ENCODE data around the gene GOSR2.

Gene GOSR2

GRCh38 chr17:46884552-46884951 lies 38.4 kb upstream of the GOSR2 start:
- H3K4me1 Mint-ChIP-seq = no peaks in the 10 kb centered on the region
- no peak overlapping the region for H3K4me3 Mint-ChIP-seq
- peaks cover 40% of the 10 kb centered on the region for H3K27me3 Mint-ChIP-seq
- no peaks in the 10 kb centered on the region for H3K36me3 Mint-ChIP-seq (ENCODE audit: insufficient read depth)
- no peak for DNase-seq (ENCODE audit: low spot score in 2 of 2)
- no peak overlapping the region for H3K27ac Mint-ChIP-seq (ENCODE audit: low read depth)
- no peak for ATAC-seq (replicated peaks; ENCODE audit: extremely low read depth, poor library complexity, severe bottlenecking)
- no peaks in the 10 kb centered on the region for H3K9me3 Mint-ChIP-seq

- no peak overlapping the region for H3K27ac Mint-ChIP-seq (ENCODE audit: low read depth)
- DNase-seq (ENCODE audit: low spot score in 2 of 2) = no peak
- no peaks in the 10 kb centered on the region for H3K9me3 Mint-ChIP-seq
- H3K36me3 Mint-ChIP-seq (ENCODE audit: insufficient read depth) = no peaks in the 10 kb centered on the region
- no peak for ATAC-seq (replicated peaks; ENCODE audit: extremely low read depth, poor library complexity, severe bottlenecking)
- H3K27me3 Mint-ChIP-seq = peaks cover 51% of the 10 kb centered on the region
- no peaks in the 10 kb centered on the region for H3K4me1 Mint-ChIP-seq
- H3K4me3 Mint-ChIP-seq = no peak overlapping the region
Measured at GRCh38 chr17:46885415-46886309, 37.3 kb upstream of the GOSR2 start.

GRCh38 chr17:46886310-46886663 lies 36.7 kb upstream of the GOSR2 start:
- DNase-seq (ENCODE audit: low spot score in 2 of 2) (no peak), ATAC-seq (replicated peaks; ENCODE audit: extremely low read depth, poor library complexity, severe bottlenecking) (no peak)
- Mint-ChIP-seq H3K9me3 (no peaks in the 10 kb centered on the region), H3K4me3 (no peak overlapping the region), H3K27me3 (peaks cover 57% of the 10 kb centered on the region), H3K36me3 (ENCODE audit: insufficient read depth) (peaks cover 1% of the 10 kb centered on the region), H3K4me1 (no peaks in the 10 kb centered on the region), H3K27ac (ENCODE audit: low read depth) (no peak overlapping the region)

GRCh38 chr17:46887717-46888116 lies 35.2 kb upstream of the GOSR2 start:
- Mint-ChIP-seq H3K27ac (ENCODE audit: low read depth) (no peak overlapping the region), H3K4me1 (no peaks in the 10 kb centered on the region), H3K27me3 (peaks cover 66% of the 10 kb centered on the region), H3K9me3 (no peaks in the 10 kb centered on the region), H3K4me3 (no peak overlapping the region), H3K36me3 (ENCODE audit: insufficient read depth) (peaks cover 1% of the 10 kb centered on the region)
- no peak for DNase-seq (ENCODE audit: low spot score in 2 of 2)
- ATAC-seq (replicated peaks; ENCODE audit: extremely low read depth, poor library complexity, severe bottlenecking) = no peak

- H3K27me3 Mint-ChIP-seq = peaks cover 76% of the 10 kb centered on the region
- no peaks in the 10 kb centered on the region for H3K9me3 Mint-ChIP-seq
Measured at GRCh38 chr17:46888727-46889126, 34.2 kb upstream of the GOSR2 start.

GRCh38 chr17:46889519-46889918 lies 33.4 kb upstream of the GOSR2 start:
- DNase-seq (ENCODE audit: low spot score in 2 of 2) (no peak), ATAC-seq (replicated peaks; ENCODE audit: extremely low read depth, poor library complexity, severe bottlenecking) (no peak)
- Mint-ChIP-seq H3K4me1 (no peaks in the 10 kb centered on the region), H3K27me3 (peaks cover 73% of the 10 kb centered on the region), H3K4me3 (no peak overlapping the region), H3K9me3 (no peaks in the 10 kb centered on the region), H3K36me3 (ENCODE audit: insufficient read depth) (peaks cover 1% of the 10 kb centered on the region), H3K27ac (ENCODE audit: low read depth) (no peak overlapping the region)

More at GRCh38 chr17:46888727-46889126, 34.2 kb upstream of the GOSR2 start:
- H3K4me1 Mint-ChIP-seq = no peaks in the 10 kb centered on the region
- no peak overlapping the region for H3K27ac Mint-ChIP-seq (ENCODE audit: low read depth)
- DNase-seq (ENCODE audit: low spot score in 2 of 2) (no peak), ATAC-seq (replicated peaks; ENCODE audit: extremely low read depth, poor library complexity, severe bottlenecking) (no peak)
- H3K36me3 Mint-ChIP-seq (ENCODE audit: insufficient read depth) = peaks cover 1% of the 10 kb centered on the region
- H3K4me3 Mint-ChIP-seq = no peak overlapping the region

GRCh38 chr17:46889992-46890564 lies 32.9 kb upstream of the GOSR2 start:
- Mint-ChIP-seq H3K27ac (ENCODE audit: low read depth) (no peak overlapping the region), H3K4me1 (no peaks in the 10 kb centered on the region), H3K9me3 (no peaks in the 10 kb centered on the region), H3K4me3 (no peak overlapping the region), H3K36me3 (ENCODE audit: insufficient read depth) (peaks cover 1% of the 10 kb centered on the region), H3K27me3 (peaks cover 69% of the 10 kb centered on the region)
- ATAC-seq (replicated peaks; ENCODE audit: extremely low read depth, poor library complexity, severe bottlenecking) (no peak), DNase-seq (ENCODE audit: low spot score in 2 of 2) (no peak)

- Mint-ChIP-seq H3K4me1 (no peaks in the 10 kb centered on the region), H3K36me3 (ENCODE audit: insufficient read depth) (peaks cover 1% of the 10 kb centered on the region), H3K27me3 (peaks cover 69% of the 10 kb centered on the region), H3K9me3 (no peaks in the 10 kb centered on the region), H3K4me3 (no peak overlapping the region), H3K27ac (ENCODE audit: low read depth) (no peak overlapping the region)
- ATAC-seq (replicated peaks; ENCODE audit: extremely low read depth, poor library complexity, severe bottlenecking) (no peak), DNase-seq (ENCODE audit: low spot score in 2 of 2) (no peak)
Measured at GRCh38 chr17:46890638-46891037, 32.3 kb upstream of the GOSR2 start.

- Mint-ChIP-seq H3K27me3 (peaks cover 72% of the 10 kb centered on the region), H3K4me3 (no peak overlapping the region), H3K36me3 (ENCODE audit: insufficient read depth) (peaks cover 1% of the 10 kb centered on the region), H3K9me3 (no peaks in the 10 kb centered on the region), H3K27ac (ENCODE audit: low read depth) (no peak overlapping the region), H3K4me1 (no peaks in the 10 kb centered on the region)
- ATAC-seq (replicated peaks; ENCODE audit: extremely low read depth, poor library complexity, severe bottlenecking) (no peak), DNase-seq (ENCODE audit: low spot score in 2 of 2) (no peak)
Measured at GRCh38 chr17:46892192-46892703, 30.7 kb upstream of the GOSR2 start.

GRCh38 chr17:46894024-46894423 lies 28.9 kb upstream of the GOSR2 start:
- Mint-ChIP-seq H3K27me3 (peaks cover 73% of the 10 kb centered on the region), H3K36me3 (ENCODE audit: insufficient read depth) (peaks cover 1% of the 10 kb centered on the region), H3K9me3 (no peaks in the 10 kb centered on the region), H3K4me1 (no peaks in the 10 kb centered on the region), H3K4me3 (no peak overlapping the region), H3K27ac (ENCODE audit: low read depth) (no peak overlapping the region)
- DNase-seq (ENCODE audit: low spot score in 2 of 2) (no peak), ATAC-seq (replicated peaks; ENCODE audit: extremely low read depth, poor library complexity, severe bottlenecking) (no peak)

- Mint-ChIP-seq H3K27ac (ENCODE audit: low read depth) (no peak overlapping the region), H3K27me3 (peaks cover 78% of the 10 kb centered on the region), H3K9me3 (no peaks in the 10 kb centered on the region), H3K4me1 (no peaks in the 10 kb centered on the region), H3K36me3 (ENCODE audit: insufficient read depth) (peaks cover 1% of the 10 kb centered on the region), H3K4me3 (no peak overlapping the region)
- ATAC-seq (replicated peaks; ENCODE audit: extremely low read depth, poor library complexity, severe bottlenecking) (no peak), DNase-seq (ENCODE audit: low spot score in 2 of 2) (no peak)
Measured at GRCh38 chr17:46894476-46895151, 28.3 kb upstream of the GOSR2 start.

GRCh38 chr17:46895171-46895570 lies 27.8 kb upstream of the GOSR2 start:
- no peak for DNase-seq (ENCODE audit: low spot score in 2 of 2)

More at GRCh38 chr17:46895171-46895570, 27.8 kb upstream of the GOSR2 start:
- H3K9me3 Mint-ChIP-seq = no peaks in the 10 kb centered on the region
- no peak for ATAC-seq (replicated peaks; ENCODE audit: extremely low read depth, poor library complexity, severe bottlenecking)
- no peaks in the 10 kb centered on the region for H3K4me1 Mint-ChIP-seq
- no peak overlapping the region for H3K27ac Mint-ChIP-seq (ENCODE audit: low read depth)
- H3K27me3 Mint-ChIP-seq = peaks cover 78% of the 10 kb centered on the region
- H3K36me3 Mint-ChIP-seq (ENCODE audit: insufficient read depth) = peaks cover 1% of the 10 kb centered on the region
- H3K4me3 Mint-ChIP-seq = no peak overlapping the region
